Measurements from ENCODE around the gene CBX7.
A peak's percentile ranks its signal among the peaks of the same experiment; 100 is the strongest.

CBX7 gene

GRCh38 chr22:39152511-39153219, at the start of gene CBX7:
Gene CBX7 (minus strand): TSS chr22:39152680. CDS start chr22:39152444, 236 bp downstream.
- peak; percentile 99 for DNase-seq (ENCODE audit: low spot score)

GRCh38 chr22:39197578-39197977, 45.1 kb upstream of the CBX7 start:
- no peak for DNase-seq (ENCODE audit: low spot score)

GRCh38 chr22:39194098-39194497, 41.6 kb upstream of the CBX7 start:
- no peak for DNase-seq (ENCODE audit: low spot score)

GRCh38 chr22:39188809-39189208, 36.3 kb upstream of the CBX7 start:
- DNase-seq (ENCODE audit: low spot score), result no peak

GRCh38 chr22:39185601-39186012, 33.1 kb upstream of the CBX7 start:
- DNase-seq (ENCODE audit: low spot score), result no peak

GRCh38 chr22:39184586-39185577, 32.4 kb upstream of the CBX7 start:
- DNase-seq (ENCODE audit: low spot score), result no peak

GRCh38 chr22:39183991-39184585, 31.6 kb upstream of the CBX7 start:
- no peak for DNase-seq (ENCODE audit: low spot score)

GRCh38 chr22:39182478-39183030, 30.1 kb upstream of the CBX7 start:
- DNase-seq (ENCODE audit: low spot score), result no peak

- DNase-seq (ENCODE audit: low spot score), result no peak
Measured at GRCh38 chr22:39181778-39182177, 29.3 kb upstream of the CBX7 start.

GRCh38 chr22:39181356-39181755, 28.9 kb upstream of the CBX7 start:
- DNase-seq (ENCODE audit: low spot score), result no peak

- DNase-seq (ENCODE audit: low spot score), result no peak
Measured at GRCh38 chr22:39179841-39180335, 27.4 kb upstream of the CBX7 start.

- no peak for DNase-seq (ENCODE audit: low spot score)
Measured at GRCh38 chr22:39179401-39179827, 26.9 kb upstream of the CBX7 start.

GRCh38 chr22:39178206-39179111, 26.0 kb upstream of the CBX7 start:
- DNase-seq (ENCODE audit: low spot score), result no peak

- DNase-seq (ENCODE audit: low spot score), result no peak
Measured at GRCh38 chr22:39177791-39178190, 25.3 kb upstream of the CBX7 start.

- DNase-seq (ENCODE audit: low spot score), result no peak
Measured at GRCh38 chr22:39177456-39177775, 24.9 kb upstream of the CBX7 start.

- DNase-seq (ENCODE audit: low spot score), result no peak
Measured at GRCh38 chr22:39176714-39177455, 24.4 kb upstream of the CBX7 start.

GRCh38 chr22:39176143-39176713, 23.7 kb upstream of the CBX7 start:
- DNase-seq (ENCODE audit: low spot score), result no peak

- no peak for DNase-seq (ENCODE audit: low spot score)
Measured at GRCh38 chr22:39175353-39176142, 23.1 kb upstream of the CBX7 start.
